IMR-90 (cell line): Measurements from ENCODE around the gene SLC4A11. TPM values are rescaled to one million over a fixed set of nuclear protein-coding genes. Genes with fewer than 3 reads are reported as not detected.
A peak's percentile ranks its signal among the peaks of the same experiment; 100 is the strongest.

ENCODE experiments used
- ATAC-seq: fragments of 200-7000 bp; cut with Tn5 transposase; 2 replicates; pipeline ENCODE4 v1.9.1; 2020; ENCODE audit warnings: low read depth, mild to moderate bottlenecking, moderate library complexity
- BruUV-seq: library from RNA; stranded (reverse); fragments of 400-500 nt; replicated peaks from 2 replicates; lab custom pipeline; 2021; lab: Mats Ljungman, UMichigan
- CTCF ChIA-PET: fragments of 300-600 bp; formaldehyde crosslinking; extraction: SDS; loops from one replicate; lab custom pipeline; 2021; ENCODE audit warnings: antibody characterized with exemption; lab: Yijun Ruan, JAX
- POLR2A ChIA-PET: fragments of 300-600 bp; sonication (Branson Sonifier 250); formaldehyde crosslinking; loops from one replicate; lab custom pipeline; 2022; ENCODE audit warnings: antibody characterized with exemption; ENCODE audit not compliant: unreplicated experiment; lab: Charles Lee
- DNase-seq: peaks from one replicate; pipeline ENCODE4 v3.0.0; 2013
- H2AFZ ChIP-seq: replicated peaks from 2 replicates; pipeline ENCODE3; 2013; ENCODE audit warnings: low read length, mild to moderate bottlenecking; ENCODE audit not compliant: poor library complexity
- H2AK5ac ChIP-seq: 2 replicates; pipeline ENCODE4 v1.6.1; 2013; ENCODE audit warnings: low read depth, low read length, inconsistent platforms
- H2AK9ac ChIP-seq: replicated peaks from 2 replicates; pipeline ENCODE3; 2013; ENCODE audit warnings: mild to moderate bottlenecking, low read depth, low read length, moderate library complexity; ENCODE audit not compliant: poor library complexity
- H2BK120ac ChIP-seq: 2 replicates; pipeline ENCODE4 v1.6.1; 2013; ENCODE audit warnings: low read depth, low read length, inconsistent platforms
- H2BK15ac ChIP-seq: 3 replicates; pipeline ENCODE4 v1.6.1; 2013; ENCODE audit warnings: low read depth, low read length, inconsistent platforms
- H2BK20ac ChIP-seq: 2 replicates; pipeline ENCODE4 v1.6.1; 2013; ENCODE audit warnings: low read depth, mild to moderate bottlenecking, inconsistent platforms, low read length, moderate library complexity
- H2BK5ac ChIP-seq: 2 replicates; pipeline ENCODE4 v1.6.1; 2013; ENCODE audit warnings: mild to moderate bottlenecking, low read depth, low read length, inconsistent platforms; ENCODE audit not compliant: poor library complexity, severe bottlenecking
- H3K14ac ChIP-seq: replicated peaks from 2 replicates; pipeline ENCODE4 v1.6.1; 2013; ENCODE audit warnings: low read depth, low read length, inconsistent platforms
- H3K18ac ChIP-seq: 2 replicates; pipeline ENCODE4 v1.6.1; 2013; ENCODE audit warnings: low read depth, low read length, control low read depth
- H3K23ac ChIP-seq: 2 replicates; pipeline ENCODE4 v1.6.1; 2013; ENCODE audit warnings: low read depth, low read length, inconsistent platforms
- H3K27ac ChIP-seq: 2 replicates; pipeline ENCODE4 v1.5.1; 2013; ENCODE audit warnings: mild to moderate bottlenecking, control low read depth, low read length; ENCODE audit not compliant: insufficient read depth
- H3K27me3 ChIP-seq: 2 replicates; pipeline ENCODE4 v1.6.1; 2013; ENCODE audit warnings: low read length; ENCODE audit not compliant: control insufficient read depth, insufficient read depth
- H3K36me3 ChIP-seq: 2 replicates; pipeline ENCODE4 v1.6.1; 2013; ENCODE audit warnings: low read length, mixed read lengths; ENCODE audit not compliant: control insufficient read depth, insufficient read depth
- H3K4ac ChIP-seq: 2 replicates; pipeline ENCODE4 v1.6.1; 2013; ENCODE audit warnings: low read depth, low read length, inconsistent platforms
- H3K4me1 ChIP-seq: 2 replicates; pipeline ENCODE4 v1.6.1; 2013; ENCODE audit warnings: low read length, mixed read lengths; ENCODE audit not compliant: control insufficient read depth, insufficient read depth
- H3K4me2 ChIP-seq: 2 replicates; pipeline ENCODE4 v1.6.1; 2013; ENCODE audit warnings: low read depth, mild to moderate bottlenecking, control low read depth, low read length, moderate library complexity
- H3K4me3 ChIP-seq: 2 replicates; pipeline ENCODE4 v1.5.1; 2013; ENCODE audit warnings: low read depth, mild to moderate bottlenecking, control low read depth, low read length, moderate library complexity; ENCODE audit not compliant: insufficient read depth
- H3K56ac ChIP-seq: 2 replicates; pipeline ENCODE4 v1.6.1; 2013; ENCODE audit warnings: low read length, inconsistent platforms; ENCODE audit not compliant: insufficient read depth; ENCODE audit errors: extremely low read depth
- H3K79me1 ChIP-seq, 2 experiments: 2 replicates each; pipeline ENCODE4 v1.6.1; 2013; ENCODE audit warnings: low read length in 2 of 2, inconsistent platforms in 1 of 2, low read depth in 1 of 2
- H3K9ac ChIP-seq: 2 replicates; pipeline ENCODE4 v1.6.1; 2013; ENCODE audit warnings: low read depth, low read length, control low read depth
- H3K9me1 ChIP-seq: 2 replicates; pipeline ENCODE4 v1.6.1; 2013; ENCODE audit warnings: low read length, inconsistent platforms; ENCODE audit not compliant: insufficient read depth
- H3K9me3 ChIP-seq: 2 replicates; pipeline ENCODE4 v1.6.1; 2013; ENCODE audit warnings: low read length; ENCODE audit not compliant: control insufficient read depth, insufficient read depth
- H4K20me1 ChIP-seq: 2 replicates; pipeline ENCODE4 v1.6.1; 2013; ENCODE audit warnings: low read length, inconsistent platforms; ENCODE audit not compliant: insufficient read depth
- H4K5ac ChIP-seq: 2 replicates; pipeline ENCODE4 v1.6.1; 2013; ENCODE audit warnings: mild to moderate bottlenecking, low read depth, low read length, control low read depth
- H4K8ac ChIP-seq, 2 experiments: 2 replicates each; pipeline ENCODE4 v1.6.1; 2013; ENCODE audit warnings: low read depth in 2 of 2, low read length in 2 of 2, control low read depth in 1 of 2, inconsistent platforms in 1 of 2
- H4K91ac ChIP-seq: 2 replicates; pipeline ENCODE4 v1.6.1; 2013; ENCODE audit warnings: low read depth, low read length, inconsistent platforms; ENCODE audit not compliant: insufficient read depth
- BHLHE40 ChIP-seq: fragments of 150-350 bp; IDR thresholded peaks from 2 replicates; pipeline ENCODE4 v1.6.1; 2016; ENCODE audit warnings: mild to moderate bottlenecking, low read depth, low read length
- CHD1 ChIP-seq: IDR thresholded peaks from 2 replicates; pipeline ENCODE4 v1.6.1; 2012; ENCODE audit warnings: low read depth, low read length, improper control_type of control experiment
- FOS ChIP-seq: fragments of 150-350 bp; IDR thresholded peaks from 2 replicates; pipeline ENCODE4 v1.6.1; 2016; ENCODE audit warnings: low read depth, low read length
- MAFK ChIP-seq: IDR thresholded peaks from 2 replicates; pipeline ENCODE4 v1.6.1; 2012; ENCODE audit warnings: low read depth, low read length, improper control_type of control experiment
- MAZ ChIP-seq: IDR thresholded peaks from 2 replicates; pipeline ENCODE4 v1.6.1; 2012; ENCODE audit warnings: low read depth, mild to moderate bottlenecking, low read length, improper control_type of control experiment, moderate library complexity, borderline replicate concordance
- RAD21 ChIP-seq: IDR thresholded peaks from 2 replicates; pipeline ENCODE4 v1.6.1; 2012; ENCODE audit warnings: low read length, improper control_type of control experiment
- RCOR1 ChIP-seq: IDR thresholded peaks from 2 replicates; pipeline ENCODE4 v1.6.1; 2012; ENCODE audit warnings: mild to moderate bottlenecking, low read length, improper control_type of control experiment; ENCODE audit not compliant: insufficient replicate concordance
- WGBS, 2 experiments: methylation state at CpG; one replicate each; pipeline versions ENCODE4 v1.1.5 to v1.1.7; 2013; ENCODE audit warnings: missing lambda C conversion rate in 2 of 2; ENCODE audit not compliant: insufficient read length in 1 of 2; ENCODE audit errors: extremely low coverage in 2 of 2; 5-methylcytosine and 5-hydroxymethylcytosine counted together
- dilution Hi-C: fragments of 300-500 bp; cut with HindIII; formaldehyde crosslinking; loops from one replicate; pipeline ENCODE4 v1.14.3; 2018; ENCODE audit warnings: low sequenced_read_pairs; ENCODE audit not compliant: unreplicated experiment
- in situ Hi-C: fragments of 300-500 bp; cut with MboI; formaldehyde crosslinking; loops from 3 replicates; pipeline ENCODE4 v1.14.3; 2019; ENCODE audit warnings: low sequenced_read_pairs, inconsistent platforms, mixed read lengths
- intact Hi-C: fragments of 100-400 bp; cut with micrococcal nuclease; formaldehyde crosslinking; loops from 2 replicates; pipeline ENCODE4 v1.10.0; 2022
- polyA plus RNA-seq, 3 experiments: library from polyadenylated mRNA; depleted of rRNA; stranded (reverse); fragments of >200 nt; gene quantifications; 2 replicates each; pipeline ENCODE4 v1.2.3, GENCODE V29; 2012; ENCODE audit warnings: low replicate concordance in 1 of 3
- total RNA-seq: library from RNA; depleted of rRNA; stranded (reverse); fragments of >200 nt; gene quantifications from 2 replicates; pipeline ENCODE4 v1.2.3, GENCODE V29; 2012
- TF ChIP-seq, protein P1 (sequence below): conservative IDR thresholded peaks from 2 replicates; pipeline ENCODE4 v1.5.1; 2012; ENCODE audit warnings: mild to moderate bottlenecking, low read depth, low read length, improper control_type of control experiment
- TF ChIP-seq, protein P2 (sequence below): fragments of 150-350 bp; IDR thresholded peaks from 2 replicates; pipeline ENCODE4 v1.6.1; 2017; ENCODE audit warnings: mild to moderate bottlenecking, antibody characterized with exemption, low read length, low read depth

SLC4A11 gene
- total and polyA plus RNA-seq, 2 of the 4 experiments (the other 2 are of a cell fraction) = 0.36 to 0.79 TPM

DNA sequence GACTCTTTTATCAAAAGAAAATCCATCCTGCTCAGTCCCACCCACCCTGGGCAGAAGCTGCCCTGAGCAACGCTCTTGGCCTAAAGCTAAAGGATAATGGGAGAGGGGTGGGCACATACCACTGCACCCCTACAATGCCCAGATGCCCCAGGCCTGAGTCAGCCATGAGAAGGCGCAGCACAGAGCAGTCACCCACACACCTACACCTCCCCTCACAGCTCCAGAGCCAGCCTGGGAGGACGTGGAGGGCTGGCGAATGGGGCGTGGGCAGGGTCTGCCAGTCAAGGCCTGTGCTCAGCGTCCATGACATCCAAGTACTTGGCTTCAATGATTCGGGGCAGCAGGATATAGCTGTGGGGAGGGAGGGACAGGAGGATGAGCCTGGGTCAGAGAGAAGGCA is 11.5 kb downstream of the SLC4A11 start:
- Histone ChIP-seq H3K56ac (no peak overlapping the region), H2AFZ (no peak overlapping the region), H3K4me3 (no peak overlapping the region), H2AK9ac (peak overlapping the region; percentile 45), H3K9me1 (no peaks in the 10 kb centered on the region), H2AK5ac (no peak overlapping the region), H3K27me3 (no peaks in the 10 kb centered on the region), H3K9me3 (no peaks in the 10 kb centered on the region), H2BK5ac (no peak overlapping the region), H3K18ac (no peak overlapping the region), H3K27ac (no peak overlapping the region), H3K4me1 (no peaks in the 10 kb centered on the region), H3K4me2 (no peak overlapping the region), H4K8ac (no peak overlapping the region), H2BK120ac (no peak overlapping the region), H2BK15ac (no peak overlapping the region), H3K79me1 (no peaks in the 10 kb centered on the region), H3K9ac (no peak overlapping the region), H4K5ac (no peak overlapping the region), H4K91ac (no peak overlapping the region), H2BK20ac (no peak overlapping the region), H4K20me1 (no peaks in the 10 kb centered on the region), H3K23ac (no peak overlapping the region), H3K4ac (no peak overlapping the region), H3K36me3 (peaks cover 10% of the 10 kb centered on the region), H3K14ac (no peak overlapping the region)
- dilution Hi-C loops = no loop called here
- ATAC-seq (no peak), DNase-seq (no peak)
- intact Hi-C loops = no loop called here
- no peak for TF ChIP-seq RAD21
- TF ChIP-seq MAFK = no peak
- TF ChIP-seq, protein P1, sequence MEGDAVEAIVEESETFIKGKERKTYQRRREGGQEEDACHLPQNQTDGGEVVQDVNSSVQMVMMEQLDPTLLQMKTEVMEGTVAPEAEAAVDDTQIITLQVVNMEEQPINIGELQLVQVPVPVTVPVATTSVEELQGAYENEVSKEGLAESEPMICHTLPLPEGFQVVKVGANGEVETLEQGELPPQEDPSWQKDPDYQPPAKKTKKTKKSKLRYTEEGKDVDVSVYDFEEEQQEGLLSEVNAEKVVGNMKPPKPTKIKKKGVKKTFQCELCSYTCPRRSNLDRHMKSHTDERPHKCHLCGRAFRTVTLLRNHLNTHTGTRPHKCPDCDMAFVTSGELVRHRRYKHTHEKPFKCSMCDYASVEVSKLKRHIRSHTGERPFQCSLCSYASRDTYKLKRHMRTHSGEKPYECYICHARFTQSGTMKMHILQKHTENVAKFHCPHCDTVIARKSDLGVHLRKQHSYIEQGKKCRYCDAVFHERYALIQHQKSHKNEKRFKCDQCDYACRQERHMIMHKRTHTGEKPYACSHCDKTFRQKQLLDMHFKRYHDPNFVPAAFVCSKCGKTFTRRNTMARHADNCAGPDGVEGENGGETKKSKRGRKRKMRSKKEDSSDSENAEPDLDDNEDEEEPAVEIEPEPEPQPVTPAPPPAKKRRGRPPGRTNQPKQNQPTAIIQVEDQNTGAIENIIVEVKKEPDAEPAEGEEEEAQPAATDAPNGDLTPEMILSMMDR = no peak
- no peak for TF ChIP-seq FOS
- TF ChIP-seq, protein P2, sequence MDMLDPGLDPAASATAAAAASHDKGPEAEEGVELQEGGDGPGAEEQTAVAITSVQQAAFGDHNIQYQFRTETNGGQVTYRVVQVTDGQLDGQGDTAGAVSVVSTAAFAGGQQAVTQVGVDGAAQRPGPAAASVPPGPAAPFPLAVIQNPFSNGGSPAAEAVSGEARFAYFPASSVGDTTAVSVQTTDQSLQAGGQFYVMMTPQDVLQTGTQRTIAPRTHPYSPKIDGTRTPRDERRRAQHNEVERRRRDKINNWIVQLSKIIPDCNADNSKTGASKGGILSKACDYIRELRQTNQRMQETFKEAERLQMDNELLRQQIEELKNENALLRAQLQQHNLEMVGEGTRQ = no peak
- no peak for TF ChIP-seq MAZ
- no peak for TF ChIP-seq BHLHE40
- TF ChIP-seq CHD1 = no peak
- TF ChIP-seq RCOR1 = no peak
- in situ Hi-C loops = no loop called here
- no TSS peak for BruUV-seq
- ChIA-PET POLR2A (no interaction called here), CTCF (no interaction called here)
- no CpG with 5 or more reads among the region's 7 CpGs for WGBS, 2 experiments
